Gastrocnemius medialis (tissue), 4 donors: ENCODE measurements around the gene CD2AP.

Experiments
- POLR2A ChIP-seq, 2 donors: fragments of 450-650 bp; IDR thresholded peaks; one replicate each; pipeline ENCODE4 v1.6.1; 2017; ENCODE audit warnings: antibody characterized with exemption in 2 of 2, mild to moderate bottlenecking in 2 of 2, moderate library complexity in 2 of 2
- TF ChIP-seq, protein P1 (sequence below), 5 experiments: fragments of 450-650 bp in 3 of 5; fragments of 200-600 bp in 2 of 5; sonication (generic) in 2 of 5; IDR thresholded peaks in 4 of 5; conservative IDR thresholded peaks in 1 of 5; 1 replicate in 4 of 5; 2 replicates in 1 of 5; pipeline ENCODE4 v1.5.1; 2016 to 2019; ENCODE audit warnings: antibody characterized with exemption in 5 of 5, mild to moderate bottlenecking in 3 of 5, moderate library complexity in 3 of 5

DNA sequence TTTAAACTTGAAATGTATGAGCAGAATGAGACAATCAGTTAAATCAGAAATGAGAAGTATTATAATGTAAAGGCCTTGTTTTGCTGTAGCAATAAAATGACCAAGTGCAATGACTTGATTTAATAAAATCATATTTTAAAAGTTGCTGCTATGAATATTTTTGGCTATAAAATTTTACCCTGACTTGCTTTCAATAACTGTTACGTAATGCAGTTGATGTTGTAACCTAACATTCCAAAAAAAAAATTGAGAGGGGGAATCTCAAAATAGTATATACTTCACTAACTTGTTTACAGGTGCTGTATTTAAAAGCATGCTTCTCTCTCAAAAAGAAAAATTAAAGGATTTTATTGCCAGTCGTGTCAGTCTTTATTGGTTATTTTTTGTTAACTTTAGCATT, 149.2 kb downstream of the CD2AP start:
- TF ChIP-seq, protein P1, sequence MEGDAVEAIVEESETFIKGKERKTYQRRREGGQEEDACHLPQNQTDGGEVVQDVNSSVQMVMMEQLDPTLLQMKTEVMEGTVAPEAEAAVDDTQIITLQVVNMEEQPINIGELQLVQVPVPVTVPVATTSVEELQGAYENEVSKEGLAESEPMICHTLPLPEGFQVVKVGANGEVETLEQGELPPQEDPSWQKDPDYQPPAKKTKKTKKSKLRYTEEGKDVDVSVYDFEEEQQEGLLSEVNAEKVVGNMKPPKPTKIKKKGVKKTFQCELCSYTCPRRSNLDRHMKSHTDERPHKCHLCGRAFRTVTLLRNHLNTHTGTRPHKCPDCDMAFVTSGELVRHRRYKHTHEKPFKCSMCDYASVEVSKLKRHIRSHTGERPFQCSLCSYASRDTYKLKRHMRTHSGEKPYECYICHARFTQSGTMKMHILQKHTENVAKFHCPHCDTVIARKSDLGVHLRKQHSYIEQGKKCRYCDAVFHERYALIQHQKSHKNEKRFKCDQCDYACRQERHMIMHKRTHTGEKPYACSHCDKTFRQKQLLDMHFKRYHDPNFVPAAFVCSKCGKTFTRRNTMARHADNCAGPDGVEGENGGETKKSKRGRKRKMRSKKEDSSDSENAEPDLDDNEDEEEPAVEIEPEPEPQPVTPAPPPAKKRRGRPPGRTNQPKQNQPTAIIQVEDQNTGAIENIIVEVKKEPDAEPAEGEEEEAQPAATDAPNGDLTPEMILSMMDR (IDR thresholded peaks at IDR 0.05 in 4 of 5, conservative IDR thresholded peaks at IDR 0.05 in 1 of 5), result no peak
- no peak for TF ChIP-seq POLR2A (IDR thresholded peaks at IDR 0.05)
